Stimulated activated CD4-positive, alpha-beta T cell treated with anti-CD3 and anti-CD28 coated beads, Interleukin-15, amount 100 ng/mL, for 24 hours (primary cell): ENCODE measurements around the gene EDEM2.
"Not testable (repeated sequence)": the region's sequence is repeated elsewhere in the genome, so short reads cannot be mapped to it uniquely, and the experiment has no call there.

Experiments
- DNase-seq: peaks from one replicate; pipeline ENCODE4 v3.0.0-alpha.2; 2020

The EDEM2 gene, protein sequence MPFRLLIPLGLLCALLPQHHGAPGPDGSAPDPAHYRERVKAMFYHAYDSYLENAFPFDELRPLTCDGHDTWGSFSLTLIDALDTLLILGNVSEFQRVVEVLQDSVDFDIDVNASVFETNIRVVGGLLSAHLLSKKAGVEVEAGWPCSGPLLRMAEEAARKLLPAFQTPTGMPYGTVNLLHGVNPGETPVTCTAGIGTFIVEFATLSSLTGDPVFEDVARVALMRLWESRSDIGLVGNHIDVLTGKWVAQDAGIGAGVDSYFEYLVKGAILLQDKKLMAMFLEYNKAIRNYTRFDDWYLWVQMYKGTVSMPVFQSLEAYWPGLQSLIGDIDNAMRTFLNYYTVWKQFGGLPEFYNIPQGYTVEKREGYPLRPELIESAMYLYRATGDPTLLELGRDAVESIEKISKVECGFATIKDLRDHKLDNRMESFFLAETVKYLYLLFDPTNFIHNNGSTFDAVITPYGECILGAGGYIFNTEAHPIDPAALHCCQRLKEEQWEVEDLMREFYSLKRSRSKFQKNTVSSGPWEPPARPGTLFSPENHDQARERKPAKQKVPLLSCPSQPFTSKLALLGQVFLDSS

DNA sequence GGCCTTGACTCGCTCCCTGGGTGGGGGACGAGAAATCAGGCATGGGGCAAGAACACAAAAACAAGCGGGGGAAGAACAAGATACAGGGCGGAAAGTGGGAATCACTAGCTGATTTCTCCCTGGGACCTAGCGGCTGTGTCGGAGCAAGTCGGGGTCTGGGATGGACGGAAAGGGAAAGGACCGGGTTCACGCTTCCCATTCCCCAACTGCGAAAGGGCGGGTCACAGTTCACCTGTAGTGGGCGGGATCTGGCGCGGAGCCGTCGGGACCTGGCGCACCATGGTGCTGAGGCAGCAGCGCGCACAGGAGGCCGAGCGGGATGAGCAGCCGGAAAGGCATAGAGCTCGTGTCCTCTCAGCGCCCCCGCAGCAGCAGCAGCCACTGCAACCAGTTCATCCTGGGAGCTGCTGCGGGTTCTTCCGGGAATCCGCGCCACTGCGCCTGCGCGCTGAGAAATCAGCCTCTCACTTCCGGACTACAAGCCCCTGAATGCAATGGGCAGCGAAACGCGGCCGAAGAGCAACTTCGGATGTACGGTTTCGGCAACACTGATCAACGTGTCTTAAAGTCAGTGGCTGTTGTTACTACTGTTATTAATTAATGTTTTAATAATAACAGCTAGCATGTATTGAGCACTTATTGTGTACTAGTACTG, at the start of gene EDEM2:
EDEM2 (minus strand) TSS at position 417 of the 655 bp plus-strand sequence; CDS start at position 339, 78 bp downstream.
- DNase-seq, result peak; percentile 94

- no peak for DNase-seq
Measured at GRCh38 chr20:35196313-35196712, 49.2 kb upstream of the EDEM2 start.

GRCh38 chr20:35193031-35193791, 46.1 kb upstream of the EDEM2 start:
- not testable (repeated sequence) for DNase-seq

DNA sequence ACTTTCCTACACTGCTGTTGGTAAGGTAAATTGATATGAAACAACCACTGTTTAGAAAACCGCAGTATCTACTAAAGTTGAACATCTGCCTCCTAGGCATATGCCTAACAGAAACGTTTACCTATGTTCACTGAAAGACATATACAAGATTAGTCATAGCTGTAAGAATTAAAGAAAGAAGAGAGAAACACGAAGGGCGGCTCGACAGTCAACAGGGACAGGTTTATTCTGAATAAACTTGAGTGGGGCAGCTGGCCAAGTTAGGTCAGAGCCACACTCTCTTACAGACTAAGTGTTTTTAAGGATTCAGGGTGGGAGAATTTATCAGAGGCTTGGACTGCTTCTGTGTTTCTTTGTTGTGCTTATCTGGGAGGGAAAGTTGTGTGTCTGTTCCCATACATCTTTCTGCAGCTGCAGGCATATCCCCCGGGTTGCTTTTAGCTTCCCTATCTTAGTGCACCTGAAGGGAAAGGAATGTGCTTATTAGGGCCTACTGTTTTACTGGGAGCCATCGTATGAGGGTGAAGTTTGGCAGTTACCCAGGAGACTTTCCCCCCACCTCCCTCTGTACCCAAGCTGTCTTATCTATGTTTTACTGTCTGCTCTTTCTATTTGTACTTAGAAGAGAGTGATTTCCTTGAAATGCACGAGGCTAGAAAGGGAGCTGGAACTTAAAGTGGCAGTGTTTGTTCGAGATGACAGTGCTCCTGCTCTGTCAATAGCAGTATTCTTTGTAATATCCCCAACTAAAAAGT, 45.2 kb upstream of the EDEM2 start:
- DNase-seq, result no peak

GRCh38 chr20:35191419-35192117, 44.4 kb upstream of the EDEM2 start:
- DNase-seq, result no peak

DNA sequence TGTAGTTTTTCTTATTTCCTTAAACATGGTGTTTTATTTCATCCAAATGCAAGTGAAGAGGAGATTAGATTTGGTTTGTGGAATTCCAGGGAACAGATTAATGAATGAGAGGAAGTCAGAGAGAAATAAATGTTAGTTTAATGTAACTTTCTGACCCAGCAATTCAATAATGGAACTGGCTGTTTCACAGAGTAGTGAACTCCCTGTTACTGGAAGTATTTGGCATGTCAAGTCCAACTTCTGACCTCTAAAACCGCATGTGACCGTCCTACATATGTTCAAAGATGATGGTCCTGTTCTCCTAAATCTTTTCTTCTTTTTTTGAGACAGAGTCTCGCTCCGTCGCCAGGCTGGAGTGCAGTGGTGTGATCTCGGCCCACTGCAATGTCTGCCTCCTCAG, 43.4 kb upstream of the EDEM2 start:
- DNase-seq, result no peak

DNA sequence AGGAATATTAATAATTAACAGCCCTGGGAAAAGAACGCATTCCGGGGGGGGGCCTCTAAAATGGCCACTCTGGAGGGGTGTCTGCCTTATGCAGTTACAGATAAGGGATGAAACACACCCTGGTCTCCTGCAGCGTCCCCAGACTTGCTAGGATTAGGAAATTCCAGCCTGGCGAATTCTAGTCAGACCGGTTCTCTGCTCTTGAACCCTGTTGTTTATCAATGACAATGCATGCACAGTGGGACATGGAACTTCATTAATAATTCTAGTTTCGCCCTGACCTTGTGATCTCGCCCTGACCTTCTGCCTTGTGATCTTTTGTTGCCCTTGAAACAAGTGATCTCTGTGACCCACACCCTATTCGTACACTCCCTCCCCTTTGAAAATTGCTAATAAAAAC, 42.1 kb upstream of the EDEM2 start:
- DNase-seq, result not testable (repeated sequence)

DNA sequence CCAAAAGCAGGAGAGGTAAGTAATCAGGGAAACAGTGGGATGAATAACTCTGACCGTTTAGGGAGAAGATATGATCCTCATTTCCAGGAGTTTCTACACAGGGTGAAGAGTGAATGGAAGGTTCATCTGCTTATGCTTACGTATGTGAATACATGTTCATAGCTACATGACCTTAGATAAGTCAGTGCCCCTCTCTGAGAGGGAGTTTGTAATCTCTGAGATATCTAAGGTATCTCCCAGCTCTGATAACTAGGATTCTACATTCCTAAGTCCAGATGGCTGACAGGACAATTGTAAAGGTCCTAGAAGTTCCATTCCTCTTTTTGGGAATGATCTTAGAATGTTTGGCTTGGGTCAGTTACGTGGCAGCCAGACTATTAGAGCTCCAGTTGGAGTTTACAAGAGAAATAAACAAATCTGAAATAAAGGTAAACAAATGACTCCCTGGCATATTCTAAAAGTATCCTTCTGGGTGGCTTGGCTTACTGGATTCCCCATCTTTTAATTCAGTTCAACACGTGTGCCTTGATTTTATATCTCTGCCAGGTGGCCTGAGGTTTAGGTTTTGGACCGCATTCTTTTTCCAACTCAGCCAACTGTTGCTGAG, 40.6 kb upstream of the EDEM2 start:
- DNase-seq, result no peak

GRCh38 chr20:35186691-35187289, 39.7 kb upstream of the EDEM2 start:
- DNase-seq, result not testable (repeated sequence)

GRCh38 chr20:35181731-35182130, 34.6 kb upstream of the EDEM2 start:
- no peak for DNase-seq

- DNase-seq, result no peak
Measured at GRCh38 chr20:35180266-35180665, 33.1 kb upstream of the EDEM2 start.

DNA sequence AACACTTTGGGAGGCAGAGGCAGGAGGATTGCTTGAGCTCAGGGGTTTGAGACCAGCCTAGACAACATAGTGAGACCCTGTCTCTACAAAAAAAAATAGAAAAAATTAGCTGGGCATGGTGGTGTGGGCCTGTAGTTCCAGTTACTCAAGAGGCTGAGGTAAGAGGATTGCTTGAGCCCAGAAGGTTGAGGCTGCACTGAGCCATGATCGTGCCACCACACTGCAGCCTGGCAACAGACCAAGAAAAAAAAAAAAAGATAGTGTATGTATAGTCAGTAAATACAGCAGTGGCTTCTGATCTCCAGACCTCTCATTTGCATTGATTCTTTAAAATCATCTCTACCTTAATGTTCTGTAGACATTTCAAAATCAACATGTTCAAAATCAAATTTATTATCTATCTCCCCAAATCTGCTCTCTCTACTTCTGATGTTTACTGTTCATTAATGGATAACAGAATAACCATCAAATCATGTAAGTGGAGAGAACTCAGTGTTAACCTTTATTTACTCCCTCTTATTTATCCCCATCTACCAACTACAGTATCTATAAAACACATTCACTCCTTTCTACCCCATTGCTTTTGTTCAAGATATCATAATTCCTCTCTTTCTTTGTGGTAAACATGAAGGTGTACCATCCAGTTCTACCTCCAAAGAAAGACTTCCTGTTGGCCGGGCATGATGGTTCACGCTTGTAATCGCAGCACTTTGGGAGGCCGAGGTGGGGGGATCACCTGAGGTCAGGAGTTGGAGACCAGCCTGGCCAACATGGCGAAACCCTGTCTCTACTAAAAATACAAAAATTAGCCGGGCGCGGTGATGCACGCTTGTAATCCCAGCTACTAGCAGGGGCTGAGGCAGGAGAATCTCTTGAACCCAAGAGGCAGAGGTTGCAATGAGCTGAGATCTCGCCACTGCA, 32.4 kb upstream of the EDEM2 start:
- DNase-seq, result no peak

GRCh38 chr20:35176132-35176531, 29.0 kb upstream of the EDEM2 start:
- no peak for DNase-seq

GRCh38 chr20:35174458-35175216, 27.5 kb upstream of the EDEM2 start:
- no peak for DNase-seq

GRCh38 chr20:35173576-35174192, 26.5 kb upstream of the EDEM2 start:
- DNase-seq, result no peak

GRCh38 chr20:35172434-35172806, 25.3 kb upstream of the EDEM2 start:
- no peak for DNase-seq

DNA sequence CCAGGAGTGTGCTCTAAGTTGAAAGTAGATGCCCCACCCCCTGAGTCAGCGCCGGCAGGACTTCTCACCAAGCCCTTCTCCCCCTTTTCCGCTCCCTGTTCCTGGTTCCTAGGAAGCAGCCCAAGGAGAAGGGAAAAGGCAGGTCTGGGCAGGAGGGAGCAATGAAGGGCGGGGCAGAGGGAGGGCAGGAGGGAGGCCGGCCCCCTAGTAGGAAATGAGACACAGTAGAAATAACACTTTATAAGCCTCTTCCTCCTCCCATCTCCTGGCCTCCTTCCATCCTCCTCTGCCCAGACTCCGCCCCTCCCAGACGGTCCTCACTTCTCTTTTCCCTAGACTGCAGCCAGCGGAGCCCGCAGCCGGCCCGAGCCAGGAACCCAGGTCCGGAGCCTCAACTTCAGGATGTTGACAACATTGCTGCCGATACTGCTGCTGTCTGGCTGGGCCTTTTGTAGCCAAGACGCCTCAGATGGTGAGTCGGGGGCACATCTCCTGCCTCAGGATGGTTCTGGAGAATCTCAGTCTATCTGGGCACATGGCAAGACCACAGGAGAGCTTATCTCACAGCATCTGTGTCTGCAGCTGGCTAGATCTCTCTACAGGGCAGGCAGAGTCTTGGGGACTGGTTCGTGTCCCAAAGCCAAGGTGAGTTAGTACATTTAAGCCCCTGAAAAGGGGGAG, 24.8 kb upstream of the EDEM2 start, which contains the start of gene PROCR:
PROCR (plus strand) TSS at position 320 of the 681 bp plus-strand sequence; CDS start at position 403, 83 bp downstream.
- DNase-seq, result peak; percentile 35

GRCh38 chr20:35171438-35171752, 24.3 kb upstream of the EDEM2 start:
- no peak for DNase-seq
